IMR-90 (cell line): Measurements from ENCODE around the gene PDCD11. TPM values are rescaled to one million over a fixed set of nuclear protein-coding genes. Genes with fewer than 3 reads are reported as not detected.
"Not testable (repeated sequence)": the region's sequence is repeated elsewhere in the genome, so short reads cannot be mapped to it uniquely, and the experiment has no call there.

Experiments used
- ATAC-seq: fragments of 200-7000 bp; cut with Tn5 transposase; 2 replicates; pipeline ENCODE4 v1.9.1; 2020; ENCODE audit warnings: low read depth, mild to moderate bottlenecking, moderate library complexity
- BruUV-seq: library from RNA; stranded (reverse); fragments of 400-500 nt; replicated peaks from 2 replicates; lab custom pipeline; 2021; lab: Mats Ljungman, UMichigan
- CTCF ChIA-PET: fragments of 300-600 bp; formaldehyde crosslinking; extraction: SDS; loops from one replicate; lab custom pipeline; 2021; ENCODE audit warnings: antibody characterized with exemption; lab: Yijun Ruan, JAX
- POLR2A ChIA-PET: fragments of 300-600 bp; sonication (Branson Sonifier 250); formaldehyde crosslinking; loops from one replicate; lab custom pipeline; 2022; ENCODE audit warnings: antibody characterized with exemption; ENCODE audit not compliant: unreplicated experiment; lab: Charles Lee
- DNase-seq: peaks from one replicate; pipeline ENCODE4 v3.0.0; 2013
- H2AFZ ChIP-seq: replicated peaks from 2 replicates; pipeline ENCODE3; 2013; ENCODE audit warnings: low read length, mild to moderate bottlenecking; ENCODE audit not compliant: poor library complexity
- H2AK5ac ChIP-seq: 2 replicates; pipeline ENCODE4 v1.6.1; 2013; ENCODE audit warnings: low read depth, low read length, inconsistent platforms
- H2AK9ac ChIP-seq: replicated peaks from 2 replicates; pipeline ENCODE3; 2013; ENCODE audit warnings: mild to moderate bottlenecking, low read depth, low read length, moderate library complexity; ENCODE audit not compliant: poor library complexity
- H2BK120ac ChIP-seq: 2 replicates; pipeline ENCODE4 v1.6.1; 2013; ENCODE audit warnings: low read depth, low read length, inconsistent platforms
- H2BK15ac ChIP-seq: 3 replicates; pipeline ENCODE4 v1.6.1; 2013; ENCODE audit warnings: low read depth, low read length, inconsistent platforms
- H2BK20ac ChIP-seq: 2 replicates; pipeline ENCODE4 v1.6.1; 2013; ENCODE audit warnings: low read depth, mild to moderate bottlenecking, inconsistent platforms, low read length, moderate library complexity
- H2BK5ac ChIP-seq: 2 replicates; pipeline ENCODE4 v1.6.1; 2013; ENCODE audit warnings: mild to moderate bottlenecking, low read depth, low read length, inconsistent platforms; ENCODE audit not compliant: poor library complexity, severe bottlenecking
- H3K14ac ChIP-seq: replicated peaks from 2 replicates; pipeline ENCODE4 v1.6.1; 2013; ENCODE audit warnings: low read depth, low read length, inconsistent platforms
- H3K18ac ChIP-seq: 2 replicates; pipeline ENCODE4 v1.6.1; 2013; ENCODE audit warnings: low read depth, low read length, control low read depth
- H3K23ac ChIP-seq: 2 replicates; pipeline ENCODE4 v1.6.1; 2013; ENCODE audit warnings: low read depth, low read length, inconsistent platforms
- H3K27ac ChIP-seq: 2 replicates; pipeline ENCODE4 v1.5.1; 2013; ENCODE audit warnings: mild to moderate bottlenecking, control low read depth, low read length; ENCODE audit not compliant: insufficient read depth
- H3K27me3 ChIP-seq: 2 replicates; pipeline ENCODE4 v1.6.1; 2013; ENCODE audit warnings: low read length; ENCODE audit not compliant: control insufficient read depth, insufficient read depth
- H3K36me3 ChIP-seq: 2 replicates; pipeline ENCODE4 v1.6.1; 2013; ENCODE audit warnings: low read length, mixed read lengths; ENCODE audit not compliant: control insufficient read depth, insufficient read depth
- H3K4ac ChIP-seq: 2 replicates; pipeline ENCODE4 v1.6.1; 2013; ENCODE audit warnings: low read depth, low read length, inconsistent platforms
- H3K4me1 ChIP-seq: 2 replicates; pipeline ENCODE4 v1.6.1; 2013; ENCODE audit warnings: low read length, mixed read lengths; ENCODE audit not compliant: control insufficient read depth, insufficient read depth
- H3K4me2 ChIP-seq: 2 replicates; pipeline ENCODE4 v1.6.1; 2013; ENCODE audit warnings: low read depth, mild to moderate bottlenecking, control low read depth, low read length, moderate library complexity
- H3K4me3 ChIP-seq: 2 replicates; pipeline ENCODE4 v1.5.1; 2013; ENCODE audit warnings: low read depth, mild to moderate bottlenecking, control low read depth, low read length, moderate library complexity; ENCODE audit not compliant: insufficient read depth
- H3K56ac ChIP-seq: 2 replicates; pipeline ENCODE4 v1.6.1; 2013; ENCODE audit warnings: low read length, inconsistent platforms; ENCODE audit not compliant: insufficient read depth; ENCODE audit errors: extremely low read depth
- H3K79me1 ChIP-seq, 2 experiments: 2 replicates each; pipeline ENCODE4 v1.6.1; 2013; ENCODE audit warnings: low read length in 2 of 2, inconsistent platforms in 1 of 2, low read depth in 1 of 2
- H3K9ac ChIP-seq: 2 replicates; pipeline ENCODE4 v1.6.1; 2013; ENCODE audit warnings: low read depth, low read length, control low read depth
- H3K9me1 ChIP-seq: 2 replicates; pipeline ENCODE4 v1.6.1; 2013; ENCODE audit warnings: low read length, inconsistent platforms; ENCODE audit not compliant: insufficient read depth
- H3K9me3 ChIP-seq: 2 replicates; pipeline ENCODE4 v1.6.1; 2013; ENCODE audit warnings: low read length; ENCODE audit not compliant: control insufficient read depth, insufficient read depth
- H4K20me1 ChIP-seq: 2 replicates; pipeline ENCODE4 v1.6.1; 2013; ENCODE audit warnings: low read length, inconsistent platforms; ENCODE audit not compliant: insufficient read depth
- H4K5ac ChIP-seq: 2 replicates; pipeline ENCODE4 v1.6.1; 2013; ENCODE audit warnings: mild to moderate bottlenecking, low read depth, low read length, control low read depth
- H4K8ac ChIP-seq, 2 experiments: 2 replicates each; pipeline ENCODE4 v1.6.1; 2013; ENCODE audit warnings: low read depth in 2 of 2, low read length in 2 of 2, control low read depth in 1 of 2, inconsistent platforms in 1 of 2
- H4K91ac ChIP-seq: 2 replicates; pipeline ENCODE4 v1.6.1; 2013; ENCODE audit warnings: low read depth, low read length, inconsistent platforms; ENCODE audit not compliant: insufficient read depth
- WGBS, 2 experiments: methylation state at CpG; one replicate each; pipeline versions ENCODE4 v1.1.5 to v1.1.7; 2013; ENCODE audit warnings: missing lambda C conversion rate in 2 of 2; ENCODE audit not compliant: insufficient read length in 1 of 2; ENCODE audit errors: extremely low coverage in 2 of 2; 5-methylcytosine and 5-hydroxymethylcytosine counted together
- dilution Hi-C: fragments of 300-500 bp; cut with HindIII; formaldehyde crosslinking; loops from one replicate; pipeline ENCODE4 v1.14.3; 2018; ENCODE audit warnings: low sequenced_read_pairs; ENCODE audit not compliant: unreplicated experiment
- in situ Hi-C: fragments of 300-500 bp; cut with MboI; formaldehyde crosslinking; loops from 3 replicates; pipeline ENCODE4 v1.14.3; 2019; ENCODE audit warnings: low sequenced_read_pairs, inconsistent platforms, mixed read lengths
- intact Hi-C: fragments of 100-400 bp; cut with micrococcal nuclease; formaldehyde crosslinking; loops from 2 replicates; pipeline ENCODE4 v1.10.0; 2022
- polyA plus RNA-seq, 3 experiments: library from polyadenylated mRNA; depleted of rRNA; stranded (reverse); fragments of >200 nt; gene quantifications; 2 replicates each; pipeline ENCODE4 v1.2.3, GENCODE V29; 2012; ENCODE audit warnings: low replicate concordance in 1 of 3
- total RNA-seq: library from RNA; depleted of rRNA; stranded (reverse); fragments of >200 nt; gene quantifications from 2 replicates; pipeline ENCODE4 v1.2.3, GENCODE V29; 2012

Gene PDCD11
- total and polyA plus RNA-seq, 2 of the 4 experiments (the other 2 are of a cell fraction): 20.4 to 56.8 TPM

DNA sequence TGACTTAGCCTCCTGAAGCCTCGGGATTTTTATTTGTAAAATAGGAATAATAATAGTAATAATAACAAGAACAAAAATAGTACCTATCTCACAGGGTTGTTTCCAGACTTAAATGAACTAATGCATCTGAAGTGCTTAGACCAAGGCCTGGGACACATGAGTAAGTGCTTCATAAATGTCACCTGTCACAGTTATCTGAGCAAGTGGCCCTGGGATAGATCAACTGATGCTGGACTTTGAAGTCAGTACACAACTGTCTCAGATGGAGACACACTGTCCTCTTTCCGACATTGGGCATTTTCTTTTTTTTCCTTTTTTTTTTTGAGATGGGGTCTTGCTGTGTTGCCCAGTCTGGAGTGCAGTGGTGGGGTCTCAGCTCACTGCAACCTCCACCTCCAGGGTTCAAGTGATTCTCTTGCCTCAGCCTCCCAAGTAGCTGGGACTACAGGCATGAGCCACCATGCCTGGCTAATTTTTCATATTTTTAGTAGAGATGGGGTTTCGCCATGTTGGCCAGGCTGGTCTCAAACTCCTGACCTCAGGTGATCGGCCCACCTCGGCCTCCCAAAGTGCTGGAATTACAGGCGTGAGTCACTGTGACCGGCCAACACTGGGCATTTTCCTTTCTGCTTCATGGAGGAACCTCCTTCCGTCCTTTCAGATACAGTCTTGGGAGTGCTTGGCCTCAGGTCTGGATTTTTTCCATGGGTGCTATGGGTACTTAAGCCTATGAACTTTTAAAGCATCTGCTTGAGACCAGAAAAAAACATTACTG, 90.4 kb downstream of the PDCD11 start:
- H2AK5ac ChIP-seq, H3K9me1 ChIP-seq, H3K9ac ChIP-seq, H3K18ac ChIP-seq, H2BK20ac ChIP-seq, H3K79me1 ChIP-seq, H2BK120ac ChIP-seq, H2BK15ac ChIP-seq, H4K8ac ChIP-seq, H3K9me3 ChIP-seq, DNase-seq, BruUV-seq, H3K4me1 ChIP-seq, H3K4me3 ChIP-seq, H3K4ac ChIP-seq, H2AFZ ChIP-seq, H3K4me2 ChIP-seq, ATAC-seq, H3K36me3 ChIP-seq, H3K23ac ChIP-seq, H3K27ac ChIP-seq, H3K14ac ChIP-seq, POLR2A ChIA-PET, dilution Hi-C loops, H4K5ac ChIP-seq, H4K91ac ChIP-seq, H2AK9ac ChIP-seq, H2BK5ac ChIP-seq, H3K56ac ChIP-seq: not testable (repeated sequence)
- intact Hi-C loops: loop anchor here (10.0 kb wide), 1 partner anchor 652 kb away; the partner anchor contains the start of gene CYP17A1
- CTCF ChIA-PET: interaction anchor here (0.8 kb wide), 1 partner anchor 55 kb away, joined by 4 read pairs; no protein-coding TSS in a partner anchor
- in situ Hi-C loops: loop anchor here (5.0 kb wide), 1 partner anchor 70 kb away; no protein-coding TSS in a partner anchor
- 69% methylated on average over 4 of the region's 8 CpGs; no CpG with 5 or more reads in 1 of the 2 experiments for WGBS, 2 experiments
- peaks cover 24% of the 10 kb centered on the region for H3K27me3 ChIP-seq
- peaks cover 10% of the 10 kb centered on the region; the same call in 1 of the 2 replicates for H4K20me1 ChIP-seq
